Tibial nerve (tissue), 4 donors: ENCODE data around the gene IMPA2.

Experiments used
- EP300 ChIP-seq, 2 donors: sonication (generic); formaldehyde crosslinking; IDR thresholded peaks; one replicate each; pipeline ENCODE4 v1.6.1; 2017; ENCODE audit warnings: antibody characterized with exemption in 2 of 2, mild to moderate bottlenecking in 1 of 2
- POLR2A ChIP-seq, 2 donors: fragments of 450-650 bp; IDR thresholded peaks; one replicate each; pipeline ENCODE4 v1.6.1; 2017; ENCODE audit warnings: antibody characterized with exemption in 2 of 2, mild to moderate bottlenecking in 2 of 2, moderate library complexity in 2 of 2
- TF ChIP-seq, protein P1 (sequence below), 5 experiments: fragments of 200-600 bp in 3 of 5; fragments of 450-650 bp in 2 of 5; sonication (generic) in 3 of 5; IDR thresholded peaks; one replicate each; pipeline ENCODE4 v1.5.1; 2016 to 2019; ENCODE audit warnings: antibody characterized with exemption in 5 of 5, mild to moderate bottlenecking in 3 of 5, moderate library complexity in 2 of 5

DNA sequence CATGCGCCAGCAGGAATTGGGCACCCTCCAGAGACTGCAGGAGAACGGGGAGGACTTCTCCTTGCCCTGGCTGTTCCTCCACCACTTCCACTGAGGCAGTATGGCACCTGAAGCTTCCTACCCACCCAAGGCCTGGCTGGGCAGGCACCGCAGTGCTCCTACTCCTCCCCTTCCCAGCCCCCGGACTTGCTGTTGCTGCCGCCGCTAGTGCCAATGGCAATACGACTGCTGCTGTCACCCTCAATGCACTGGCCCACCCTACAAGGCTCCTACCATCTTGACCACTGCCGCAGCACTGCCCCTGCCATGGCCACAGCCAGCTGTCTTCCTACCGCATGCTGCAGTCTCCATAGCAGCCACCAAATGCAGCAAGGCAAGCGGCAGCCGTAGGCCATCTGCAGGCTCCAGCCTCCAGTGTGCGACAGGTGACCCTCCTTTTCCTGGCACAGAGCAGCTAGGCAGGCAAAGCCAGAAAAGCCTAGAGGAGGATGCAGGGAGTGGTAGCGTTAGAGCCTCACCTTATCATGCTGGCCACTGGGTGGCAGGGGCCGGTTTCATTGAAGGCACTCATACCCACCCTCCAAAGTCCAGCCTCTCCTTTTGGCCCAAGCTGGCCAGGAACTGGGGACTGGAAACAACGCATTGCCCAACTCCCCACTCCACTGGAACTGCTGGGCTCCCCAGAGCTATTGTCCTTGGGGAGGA lies 64.9 kb downstream of the IMPA2 start:
- no peak for TF ChIP-seq EP300 (IDR thresholded peaks at IDR 0.05)
- TF ChIP-seq, protein P1, sequence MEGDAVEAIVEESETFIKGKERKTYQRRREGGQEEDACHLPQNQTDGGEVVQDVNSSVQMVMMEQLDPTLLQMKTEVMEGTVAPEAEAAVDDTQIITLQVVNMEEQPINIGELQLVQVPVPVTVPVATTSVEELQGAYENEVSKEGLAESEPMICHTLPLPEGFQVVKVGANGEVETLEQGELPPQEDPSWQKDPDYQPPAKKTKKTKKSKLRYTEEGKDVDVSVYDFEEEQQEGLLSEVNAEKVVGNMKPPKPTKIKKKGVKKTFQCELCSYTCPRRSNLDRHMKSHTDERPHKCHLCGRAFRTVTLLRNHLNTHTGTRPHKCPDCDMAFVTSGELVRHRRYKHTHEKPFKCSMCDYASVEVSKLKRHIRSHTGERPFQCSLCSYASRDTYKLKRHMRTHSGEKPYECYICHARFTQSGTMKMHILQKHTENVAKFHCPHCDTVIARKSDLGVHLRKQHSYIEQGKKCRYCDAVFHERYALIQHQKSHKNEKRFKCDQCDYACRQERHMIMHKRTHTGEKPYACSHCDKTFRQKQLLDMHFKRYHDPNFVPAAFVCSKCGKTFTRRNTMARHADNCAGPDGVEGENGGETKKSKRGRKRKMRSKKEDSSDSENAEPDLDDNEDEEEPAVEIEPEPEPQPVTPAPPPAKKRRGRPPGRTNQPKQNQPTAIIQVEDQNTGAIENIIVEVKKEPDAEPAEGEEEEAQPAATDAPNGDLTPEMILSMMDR (IDR thresholded peaks at IDR 0.05) = no peak
- TF ChIP-seq POLR2A (IDR thresholded peaks at IDR 0.05) = no peak
